ENCODE data around the gene GPR18.
A peak's percentile ranks its signal among the peaks of the same experiment; 100 is the strongest.
"Not testable (repeated sequence)": the region's sequence is repeated elsewhere in the genome, so short reads cannot be mapped to it uniquely, and the experiment has no call there.

Gene GPR18

DNA sequence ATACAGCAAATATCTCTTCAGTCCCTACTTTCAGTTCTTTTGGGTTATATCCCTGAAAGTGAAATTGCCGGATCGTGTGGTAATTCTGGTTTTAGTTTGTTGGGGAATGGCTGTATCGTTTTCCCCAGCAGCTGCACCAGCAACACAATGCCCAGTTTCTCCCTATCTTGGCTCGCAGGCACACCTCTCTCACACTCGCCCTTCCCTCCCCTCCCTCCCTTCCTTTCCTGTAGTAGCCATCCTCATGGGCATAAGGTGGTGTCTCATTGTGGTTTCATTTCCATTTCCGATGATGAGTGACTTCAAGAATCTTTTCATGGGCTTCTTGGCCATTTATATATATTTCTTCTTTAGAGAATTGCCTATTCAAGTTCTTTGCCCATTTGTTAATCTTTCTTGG lies 8.6 kb upstream of the GPR18 start:
- no peak for DNase-seq (ENCODE audit: low spot score)

DNA sequence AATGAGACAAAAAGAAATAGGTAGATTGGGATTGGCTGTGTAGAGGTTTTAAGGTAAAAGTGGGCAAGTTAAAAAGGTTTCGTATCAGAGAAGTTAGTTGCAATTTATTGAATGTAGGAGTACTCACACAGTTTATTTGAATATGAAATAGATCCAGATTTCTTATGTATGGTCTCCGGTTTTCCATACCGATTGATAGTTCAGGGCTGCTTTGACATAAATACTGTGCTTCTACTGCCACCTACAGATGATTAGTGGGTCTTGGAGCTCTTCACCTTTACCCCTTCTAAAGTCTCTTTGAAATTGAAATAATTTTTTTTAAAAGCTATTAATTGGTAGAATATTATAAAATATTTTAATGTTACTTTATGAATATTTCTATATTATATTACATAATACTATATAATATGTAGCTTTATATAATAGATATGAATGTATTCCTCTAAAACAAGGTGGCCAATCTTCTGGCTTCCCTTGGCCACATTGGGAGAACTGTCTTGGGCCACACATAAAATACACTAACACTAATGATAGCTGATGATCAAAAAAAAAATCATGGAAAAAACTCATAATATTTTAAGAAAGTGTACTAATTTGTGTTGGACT lies 7.7 kb upstream of the GPR18 start:
- DNase-seq (ENCODE audit: low spot score), result peak; percentile 33

DNA sequence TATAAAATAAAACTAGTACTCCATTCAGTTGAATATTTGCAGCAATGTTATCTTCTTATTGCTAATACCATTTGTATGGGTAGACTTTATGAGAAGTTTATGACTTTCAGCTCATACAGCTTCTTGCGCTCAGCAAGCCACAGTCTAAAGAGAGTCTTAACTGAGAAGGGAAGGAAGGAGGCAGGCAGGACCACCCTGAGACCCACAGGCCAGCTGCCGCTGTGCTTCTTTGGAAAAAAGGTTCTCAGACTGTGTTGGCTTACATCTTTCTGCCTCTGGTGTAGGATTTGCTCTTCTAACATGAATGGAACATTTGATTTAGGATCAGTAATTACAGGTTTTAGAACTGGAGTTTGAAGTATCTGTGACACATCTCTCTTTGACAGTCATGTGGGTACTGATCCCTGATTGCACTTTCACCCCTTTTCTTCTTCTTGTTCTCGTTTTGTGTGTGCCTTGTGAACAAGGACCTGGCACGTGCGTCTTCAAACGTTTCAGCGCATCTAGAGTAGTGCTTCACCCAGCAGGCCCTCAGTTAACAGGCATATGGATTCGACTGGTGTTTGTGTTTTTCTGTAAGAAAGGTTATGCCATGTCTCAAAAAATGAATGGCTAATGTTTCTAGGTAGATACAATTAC lies 7.1 kb upstream of the GPR18 start:
- DNase-seq (ENCODE audit: low spot score), result no peak

DNA sequence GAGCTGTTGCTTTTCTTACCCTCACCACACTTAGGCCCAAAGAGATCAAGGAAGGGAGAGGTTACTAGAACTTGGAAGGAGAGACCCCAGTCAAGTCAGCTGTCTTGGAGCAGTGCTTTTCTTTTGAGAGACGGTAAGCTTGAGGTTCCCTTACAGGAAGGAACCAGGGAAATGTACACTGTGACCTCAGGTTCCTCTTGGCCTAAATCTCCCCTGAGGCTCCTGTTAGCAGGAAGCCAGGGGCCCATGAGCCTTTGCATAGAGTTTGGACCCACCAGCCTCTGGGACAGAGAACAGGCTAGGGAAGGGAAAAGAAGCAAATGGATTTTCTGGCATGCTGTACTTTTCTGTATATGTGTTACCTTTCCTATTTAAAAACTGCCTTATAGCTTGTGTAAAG lies 5.9 kb upstream of the GPR18 start:
- no peak for DNase-seq (ENCODE audit: low spot score)

DNA sequence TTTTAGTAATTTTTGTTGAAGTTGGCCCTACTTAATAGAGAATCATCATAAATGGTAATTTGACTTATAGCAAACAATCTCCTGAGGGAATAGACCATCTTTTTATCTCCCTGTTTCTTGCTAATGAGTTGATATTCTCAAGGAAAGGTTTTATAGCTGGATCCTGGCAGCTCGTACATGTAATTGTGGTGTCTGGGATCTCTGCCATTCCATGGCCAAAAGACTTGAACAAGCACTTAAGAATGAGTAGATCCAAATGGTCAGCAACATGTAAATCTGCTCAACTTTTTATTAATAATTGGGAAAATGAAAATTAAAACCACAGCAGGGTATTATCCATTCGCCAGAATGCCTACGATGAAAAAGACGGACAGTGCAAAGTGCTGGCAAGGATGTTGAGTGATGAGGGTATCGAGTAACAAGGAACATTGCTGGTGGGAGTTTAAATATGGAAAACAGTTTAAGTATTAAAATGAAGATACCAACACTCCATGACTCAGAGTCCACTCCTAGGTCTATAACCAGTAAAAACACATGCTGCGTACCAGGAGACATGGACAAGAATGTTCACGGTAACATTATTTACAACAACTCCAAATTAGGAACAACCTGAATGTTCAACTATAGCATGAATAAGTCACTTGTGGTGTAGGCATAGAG lies 5.1 kb upstream of the GPR18 start:
- no peak for DNase-seq (ENCODE audit: low spot score)

DNA sequence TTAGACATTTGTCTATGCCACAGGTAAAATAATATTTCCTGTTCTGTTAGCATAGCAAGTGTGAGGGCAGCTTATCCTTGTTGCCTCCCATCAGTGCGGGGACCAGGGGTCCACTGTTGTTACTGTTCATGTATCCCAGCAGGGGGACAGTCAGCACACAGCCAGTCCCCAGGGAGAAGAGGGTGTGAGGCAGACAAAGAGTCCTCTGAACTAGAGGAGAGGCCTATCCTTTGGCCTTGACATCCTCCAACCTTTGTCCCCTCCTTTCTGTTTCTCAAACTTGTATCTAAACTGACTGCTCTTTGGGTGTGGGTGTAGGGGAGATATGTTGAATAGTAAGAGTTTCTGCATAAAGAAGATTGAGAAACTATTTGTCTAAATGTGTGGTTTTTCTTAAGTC lies 2.9 kb upstream of the GPR18 start:
- DNase-seq (ENCODE audit: low spot score), result no peak

DNA sequence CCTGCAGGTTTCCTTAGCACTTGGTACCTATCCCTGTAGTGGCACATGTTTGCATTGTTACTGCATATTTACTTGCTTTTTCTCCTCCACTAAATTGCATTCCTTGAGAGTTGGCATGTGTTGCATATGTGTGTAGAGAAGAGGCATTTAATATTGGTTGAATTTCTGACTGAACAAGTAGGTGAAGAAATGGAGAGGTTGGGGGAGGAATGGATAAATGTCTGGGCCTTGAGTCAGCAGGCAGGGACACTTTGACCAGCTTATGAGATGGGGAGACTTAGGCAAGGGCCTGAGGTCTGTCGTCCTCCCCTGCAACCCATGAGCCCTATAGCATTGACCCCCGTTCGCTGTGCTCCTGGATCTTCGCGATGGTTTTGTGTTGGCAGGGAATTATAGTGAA lies 2.0 kb upstream of the GPR18 start:
- DNase-seq (ENCODE audit: low spot score), result peak; percentile 10

DNA sequence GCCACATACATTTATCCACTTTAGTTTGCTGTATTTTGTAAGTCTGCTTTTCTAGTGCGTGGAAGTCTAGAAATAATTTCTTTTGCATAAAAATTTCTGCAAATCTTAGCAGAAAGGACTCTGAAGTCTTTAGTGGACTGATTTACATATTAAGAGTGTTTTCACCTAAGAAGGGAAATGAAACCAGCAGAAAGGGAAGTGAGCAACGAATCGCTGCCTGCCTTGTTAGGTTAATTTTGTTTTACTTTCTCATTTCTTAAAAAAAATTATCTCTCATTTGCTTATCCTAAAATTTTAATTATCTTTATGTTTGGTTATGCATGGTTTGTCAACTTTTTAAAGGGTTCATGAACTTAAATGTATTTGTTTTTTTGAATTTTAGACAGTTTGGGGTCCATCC lies 767 bp upstream of the GPR18 start:
- DNase-seq (ENCODE audit: low spot score), result no peak

DNA sequence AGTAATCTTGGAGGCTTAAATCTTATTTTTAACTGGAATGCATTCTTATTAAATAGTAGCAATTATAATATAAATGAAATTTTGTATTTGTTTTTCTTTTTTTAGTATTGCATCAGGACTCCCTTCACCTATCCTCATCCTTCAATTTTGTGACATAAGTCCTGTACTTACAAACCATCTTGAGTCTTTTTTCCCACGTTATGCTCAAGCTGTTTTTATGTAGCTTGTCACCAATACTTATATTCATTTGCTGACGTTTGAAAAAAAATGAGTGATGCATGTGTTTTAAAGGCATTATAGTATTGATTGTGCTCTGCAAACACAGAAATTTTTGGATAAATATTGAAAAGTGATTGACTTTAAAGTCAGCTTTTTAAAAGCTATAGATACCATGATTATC lies 888 bp downstream of the GPR18 start:
- no peak for DNase-seq (ENCODE audit: low spot score)

DNA sequence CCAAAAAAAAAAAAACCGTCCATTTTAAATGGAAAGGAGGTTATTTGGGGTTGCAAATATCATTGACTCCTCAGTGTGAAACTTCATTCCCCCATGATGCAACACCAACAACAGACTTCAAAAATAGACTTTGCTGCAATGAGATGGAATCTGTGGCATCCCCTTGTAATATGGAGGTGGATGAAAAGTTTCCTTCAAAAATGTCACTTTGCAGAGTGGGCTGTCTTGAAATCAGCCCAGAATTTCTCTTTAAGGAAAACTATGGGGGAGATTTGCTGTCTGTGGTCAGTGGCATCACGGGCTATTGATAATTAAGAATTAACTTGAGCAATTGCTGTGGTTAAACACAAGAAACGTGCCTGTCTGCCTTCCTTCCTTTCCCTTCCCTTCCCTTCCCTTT lies 1.5 kb downstream of the GPR18 start:
- DNase-seq (ENCODE audit: low spot score), result peak; percentile 14

DNA sequence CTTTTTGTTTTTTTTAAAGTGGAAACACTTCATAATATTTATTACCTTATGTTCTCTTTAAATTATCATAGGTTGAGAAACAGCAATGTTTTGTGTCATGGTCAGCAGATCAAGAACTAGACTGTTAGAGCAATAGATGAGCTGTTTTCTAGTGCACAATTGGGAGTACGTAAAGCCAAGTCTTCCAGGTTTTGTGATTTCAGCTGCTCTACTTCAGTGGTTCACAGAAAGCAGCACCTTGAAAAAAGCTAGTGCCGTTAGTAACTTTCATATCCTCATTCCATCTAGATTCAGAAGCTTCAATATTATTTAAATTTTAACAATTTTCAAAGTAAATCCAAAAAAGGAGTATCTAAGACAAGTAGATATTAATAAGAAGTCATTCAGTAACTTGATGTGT lies 1.9 kb downstream of the GPR18 start:
- DNase-seq (ENCODE audit: low spot score), result no peak

DNA sequence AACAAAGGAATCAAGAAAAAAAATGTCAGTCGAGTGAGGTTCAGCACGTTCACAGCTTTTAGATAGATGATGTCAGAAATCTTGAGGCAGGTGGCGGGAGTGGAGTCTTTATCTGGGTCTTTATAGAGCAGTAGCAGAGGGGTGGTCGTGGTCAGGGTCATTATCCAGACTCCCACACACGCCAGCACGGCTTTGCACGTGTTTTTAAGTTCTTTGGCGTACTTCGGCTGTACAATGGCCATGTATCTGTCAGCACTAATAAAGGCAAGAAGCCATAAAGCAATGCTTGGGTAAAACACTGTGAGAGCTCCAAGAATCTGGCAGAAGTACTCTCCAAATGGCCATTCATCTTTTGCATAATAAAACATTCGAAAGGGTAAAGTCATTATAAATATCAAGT lies 2.9 kb downstream of the GPR18 start:
- DNase-seq (ENCODE audit: low spot score), result no peak

DNA sequence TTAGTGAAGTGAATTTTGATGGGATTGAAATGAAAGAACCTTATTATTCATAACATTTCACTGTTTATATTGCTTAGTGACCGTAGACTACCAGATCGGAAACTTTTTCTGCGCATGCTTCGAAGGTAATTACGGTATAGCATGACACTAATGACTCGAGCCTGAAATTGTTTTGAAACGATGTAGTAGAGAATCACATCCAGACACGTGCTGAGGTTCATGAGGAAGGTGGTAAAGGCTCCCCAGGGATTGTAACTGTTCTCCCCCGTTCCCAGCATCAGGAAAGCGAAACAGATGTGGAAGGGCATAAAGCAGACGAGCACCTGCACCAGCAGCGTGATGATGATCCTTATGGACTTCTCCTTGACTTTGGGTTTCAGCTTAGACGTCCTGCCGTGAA lies 3.3 kb downstream of the GPR18 start:
- no peak for DNase-seq (ENCODE audit: low spot score)

DNA sequence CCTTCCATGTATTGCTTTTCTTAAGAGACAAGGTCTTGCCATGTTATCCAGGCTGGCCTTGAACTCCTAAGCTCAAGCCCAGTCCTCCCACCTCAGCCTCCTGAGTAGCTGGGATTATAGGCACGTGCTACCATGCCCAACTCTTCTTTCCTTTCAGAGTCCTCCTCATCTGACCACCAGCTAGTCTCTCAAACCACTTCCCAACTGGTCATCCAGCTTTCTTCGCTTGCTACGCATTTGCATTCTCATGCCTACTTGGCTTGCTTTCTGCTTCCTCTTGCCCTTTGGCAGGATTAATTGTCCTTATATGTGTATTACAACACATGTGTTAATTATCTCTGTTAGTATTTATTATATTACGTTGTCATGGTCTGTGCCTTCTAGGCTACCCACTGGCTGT lies 6.3 kb downstream of the GPR18 start:
- DNase-seq (ENCODE audit: low spot score), result no peak

DNA sequence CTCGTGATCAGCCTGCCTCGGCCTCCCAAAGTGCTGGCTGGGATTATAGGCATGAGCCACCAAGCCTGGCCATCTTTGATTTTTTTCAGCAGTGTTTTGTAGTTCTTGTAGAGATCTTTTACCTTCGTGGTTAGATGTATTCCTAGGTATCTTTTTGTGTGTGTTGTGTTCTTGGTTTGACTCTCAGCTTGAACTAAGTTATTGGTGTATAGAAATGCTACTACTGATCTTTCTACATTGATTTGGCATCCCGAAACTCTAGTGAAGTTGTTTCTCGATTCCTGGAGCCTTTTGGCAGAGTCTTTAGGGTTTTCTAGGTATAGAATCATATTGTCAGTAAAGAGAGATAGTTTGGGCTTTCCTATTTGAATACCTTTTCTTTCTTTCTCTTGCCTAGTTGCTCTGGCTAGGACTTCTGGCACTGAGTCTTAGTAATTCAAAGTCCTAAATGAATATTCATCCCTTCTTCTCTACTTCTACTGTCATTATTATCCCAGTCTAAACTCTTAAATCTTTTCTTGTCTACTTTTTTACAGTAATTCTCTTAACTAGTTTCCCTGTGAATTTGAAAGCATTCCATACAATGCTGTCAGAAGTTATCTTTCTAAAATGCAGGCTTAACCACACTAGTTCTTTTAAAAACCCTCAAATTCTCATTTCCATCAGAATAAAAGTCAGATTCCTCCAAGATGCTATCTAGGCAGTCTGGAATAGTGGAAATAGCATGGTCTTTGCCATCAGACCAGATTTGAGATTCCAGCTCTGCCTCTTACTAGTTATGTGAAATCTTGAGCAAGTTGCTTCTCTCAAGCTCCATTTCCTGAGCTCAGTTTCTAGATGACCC lies 7.0 kb downstream of the GPR18 start:
- DNase-seq (ENCODE audit: low spot score), result no peak

DNA sequence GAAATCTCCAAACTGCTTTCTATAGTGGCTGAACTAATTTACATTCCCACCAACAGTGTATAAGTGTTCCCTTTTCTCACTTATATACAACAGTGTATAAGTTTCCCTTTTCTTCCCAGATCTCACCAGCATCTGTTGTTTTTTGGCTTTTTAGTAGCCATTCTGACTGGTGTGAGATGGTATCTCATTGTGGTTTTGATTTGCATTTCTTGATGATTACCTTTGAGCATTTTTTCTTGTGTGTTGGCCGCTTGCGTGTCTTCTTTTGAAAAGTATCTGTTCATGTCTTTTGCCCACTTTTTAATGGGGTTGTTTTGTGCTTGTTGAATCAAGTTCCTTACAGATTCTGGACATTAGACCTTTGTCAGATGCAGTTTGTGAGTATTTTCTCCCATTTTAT lies 8.6 kb downstream of the GPR18 start:
- not testable (repeated sequence) for DNase-seq (ENCODE audit: low spot score)

DNA sequence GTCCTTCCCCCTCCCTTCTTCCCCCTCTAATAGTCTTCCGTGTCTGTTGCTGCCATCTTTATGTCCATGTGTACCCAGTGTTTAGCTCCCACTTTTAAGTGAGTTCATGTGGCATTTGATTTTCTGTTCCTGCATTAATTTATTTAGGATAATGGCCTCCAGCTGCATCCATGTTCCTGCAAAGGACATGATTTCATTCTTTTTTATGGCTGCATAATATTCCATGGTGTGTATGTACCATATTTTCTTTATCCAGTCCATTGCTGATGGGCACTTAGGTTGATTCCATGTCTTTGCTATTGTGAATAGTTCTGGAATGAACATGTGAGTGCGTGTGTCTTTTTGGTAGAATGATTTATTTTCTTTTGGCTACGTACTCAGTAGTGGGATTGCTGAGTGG lies 9.0 kb downstream of the GPR18 start:
- not testable (repeated sequence) for DNase-seq (ENCODE audit: low spot score)

DNA sequence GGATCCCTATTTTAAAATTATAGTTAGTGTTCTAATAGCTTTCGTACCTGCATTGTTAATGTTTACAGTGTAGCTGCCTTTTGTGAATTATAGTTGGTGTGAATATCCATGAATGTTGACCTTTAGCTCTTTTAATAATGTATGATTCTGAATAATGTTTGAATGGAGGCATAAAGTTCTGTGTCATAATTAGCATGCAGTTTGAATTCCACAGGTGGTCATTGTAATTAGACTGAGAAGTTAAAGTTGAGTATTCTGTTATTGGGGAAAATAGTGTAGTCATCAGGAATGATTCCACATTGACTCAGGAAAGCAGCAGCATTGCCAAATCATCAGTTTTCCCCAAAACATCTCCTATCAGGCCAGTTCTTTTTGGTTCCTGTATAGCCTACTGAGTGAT lies 12.1 kb downstream of the GPR18 start:
- peak; percentile 22 for DNase-seq (ENCODE audit: low spot score)

DNA sequence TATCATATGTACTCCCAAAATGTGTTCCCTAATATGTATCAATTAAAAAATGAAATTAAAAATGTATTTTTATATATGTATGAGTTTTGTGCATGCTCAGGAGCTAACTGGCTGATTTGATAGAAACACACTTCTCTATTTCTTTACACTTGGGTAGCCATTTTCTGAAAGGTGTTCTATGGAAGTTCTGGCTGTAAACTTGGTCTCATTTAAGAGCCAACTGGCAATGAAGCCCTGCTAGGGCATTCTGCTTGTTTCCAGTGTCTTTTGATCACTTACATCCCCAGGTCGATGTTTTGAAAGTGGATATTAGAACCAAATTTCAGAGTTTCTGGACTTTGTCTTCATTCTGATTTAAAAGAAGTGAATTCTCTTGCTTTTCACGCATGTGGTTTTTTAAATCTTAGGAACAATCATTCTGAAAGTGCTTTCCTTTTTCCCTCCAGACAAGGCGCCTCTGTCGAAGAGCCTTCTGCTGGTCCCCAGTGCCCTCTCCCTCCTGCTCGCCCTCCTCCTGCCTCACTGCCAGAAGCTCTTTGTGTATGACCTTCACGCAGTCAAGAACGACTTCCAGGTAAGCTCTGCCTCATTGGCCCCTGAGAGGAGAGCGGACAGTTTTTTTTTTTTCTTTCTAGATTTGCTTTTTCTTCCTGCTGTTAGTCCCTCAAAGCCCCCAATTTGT lies 20.1 kb downstream of the GPR18 start:
- DNase-seq (ENCODE audit: low spot score), result no peak

DNA sequence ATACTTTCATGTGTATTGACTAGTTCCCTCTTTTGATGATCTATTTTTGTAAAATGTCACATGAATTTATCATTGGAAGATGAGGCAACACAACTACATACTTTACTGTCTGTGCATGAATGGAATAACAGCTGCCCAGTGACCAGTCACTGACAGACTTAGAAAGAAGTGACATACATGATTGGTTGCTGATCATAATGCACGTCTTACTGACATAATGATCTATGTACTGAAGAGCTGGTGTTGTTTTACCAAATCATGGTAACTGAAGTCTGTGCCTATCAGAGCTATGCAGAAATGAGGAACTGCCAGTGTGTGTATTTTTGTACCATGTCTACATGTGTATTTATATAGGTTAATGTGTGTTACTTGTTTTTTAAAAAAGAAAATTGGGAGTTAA lies 26.5 kb downstream of the GPR18 start:
- no peak for DNase-seq (ENCODE audit: low spot score)

DNA sequence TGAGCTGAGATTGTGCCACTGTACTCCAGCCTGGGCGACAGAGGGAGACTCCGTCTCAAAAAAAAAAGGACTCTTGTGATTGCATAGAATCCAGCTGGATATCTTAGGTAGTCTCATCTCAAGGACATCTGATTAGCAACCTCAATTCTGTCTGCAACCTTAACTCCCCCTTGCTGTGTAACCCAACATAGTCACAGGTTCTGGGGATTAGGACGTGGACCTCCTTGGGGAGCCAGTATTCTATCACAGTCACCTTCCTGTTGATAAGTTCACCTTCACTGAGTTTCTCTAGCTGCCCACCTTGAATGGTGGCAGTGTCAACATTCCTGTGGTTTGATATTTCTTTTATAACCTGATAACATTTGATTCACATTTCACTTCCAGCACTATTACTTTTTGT lies 27.2 kb downstream of the GPR18 start:
- no peak for DNase-seq (ENCODE audit: low spot score)

DNA sequence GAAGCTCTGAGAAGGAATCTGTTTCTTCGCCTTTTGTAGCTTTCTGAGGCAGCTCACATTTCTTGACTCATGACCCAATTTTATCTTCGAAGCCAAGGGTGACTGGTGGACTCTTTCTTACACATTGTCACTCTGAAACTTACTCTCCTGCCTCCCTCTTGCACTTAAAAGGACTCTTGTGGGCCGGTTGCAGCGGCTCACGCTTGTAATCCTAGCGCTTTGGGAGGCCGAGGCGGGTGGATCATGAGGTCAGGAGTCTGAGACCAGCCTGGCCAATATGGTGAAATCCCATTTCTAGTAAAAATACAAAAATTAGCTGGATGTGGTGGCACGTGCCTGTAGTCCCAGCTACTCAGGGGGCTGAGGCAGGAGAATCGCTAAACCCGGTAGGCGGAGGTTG lies 27.6 kb downstream of the GPR18 start:
- DNase-seq (ENCODE audit: low spot score), result not testable (repeated sequence)
